Measurements from ENCODE around the gene COMT. TPM values are rescaled to one million over a fixed set of nuclear protein-coding genes. Genes with fewer than 3 reads are reported as not detected.

COMT gene
- polyA plus RNA-seq (2011; rRNA removed) (146 and 332 TPM in 2 replicates), polyA minus RNA-seq (2011; rRNA and poly(A)+ RNA removed) (58.9 and 97.0 TPM in 2 replicates)

DNA sequence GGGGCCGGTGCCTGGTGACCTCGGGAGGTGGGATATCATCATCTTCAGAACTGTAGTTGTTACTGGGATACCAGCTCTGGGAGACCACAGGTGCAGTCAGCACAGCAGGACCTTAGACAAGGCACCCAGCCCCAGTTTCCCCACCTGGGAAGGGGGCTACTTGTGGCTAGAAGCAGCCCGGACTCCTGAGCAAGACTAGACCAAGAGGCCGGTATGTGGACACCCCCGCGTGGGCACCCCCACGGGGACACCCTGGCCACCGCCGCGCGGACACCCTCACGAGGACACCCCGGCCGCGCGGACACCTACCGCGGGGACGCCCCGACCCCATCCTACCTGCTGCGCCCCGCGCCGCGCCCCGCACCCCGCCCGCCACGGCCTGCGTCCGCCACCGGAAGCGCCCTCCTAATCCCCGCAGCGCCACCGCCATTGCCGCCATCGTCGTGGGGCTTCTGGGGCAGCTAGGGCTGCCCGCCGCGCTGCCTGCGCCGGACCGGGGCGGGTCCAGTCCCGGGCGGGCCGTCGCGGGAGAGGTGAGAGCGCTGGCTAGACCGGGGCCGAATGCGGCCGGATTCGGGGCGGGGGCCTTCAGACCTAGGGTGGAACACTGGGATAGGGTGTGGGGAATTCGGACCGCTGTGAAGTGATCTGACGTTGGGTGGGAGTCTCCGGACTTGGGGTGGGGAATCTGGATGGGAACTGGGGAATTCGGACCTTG lies at the start of gene COMT, which contains the start of gene TXNRD2:
Gene COMT, plus strand, starts transcription at position 408 of the 718 bp plus-strand sequence. CDS start 20,755 bp downstream, outside the sequence.
Gene TXNRD2, minus strand, starts transcription at position 454 of the 718 bp plus-strand sequence. Its CDS starts 15 bp downstream, at position 439.
- no peaks in the 10 kb centered on the region for H3K27me3 ChIP-seq (ENCODE audit: control insufficient read depth, insufficient read depth, low read length)
- H3K4me3 ChIP-seq (ENCODE audit: low read depth, low read length) = peak within 1 kb of the TSS; percentile 52
- TF ChIP-seq, protein P1, sequence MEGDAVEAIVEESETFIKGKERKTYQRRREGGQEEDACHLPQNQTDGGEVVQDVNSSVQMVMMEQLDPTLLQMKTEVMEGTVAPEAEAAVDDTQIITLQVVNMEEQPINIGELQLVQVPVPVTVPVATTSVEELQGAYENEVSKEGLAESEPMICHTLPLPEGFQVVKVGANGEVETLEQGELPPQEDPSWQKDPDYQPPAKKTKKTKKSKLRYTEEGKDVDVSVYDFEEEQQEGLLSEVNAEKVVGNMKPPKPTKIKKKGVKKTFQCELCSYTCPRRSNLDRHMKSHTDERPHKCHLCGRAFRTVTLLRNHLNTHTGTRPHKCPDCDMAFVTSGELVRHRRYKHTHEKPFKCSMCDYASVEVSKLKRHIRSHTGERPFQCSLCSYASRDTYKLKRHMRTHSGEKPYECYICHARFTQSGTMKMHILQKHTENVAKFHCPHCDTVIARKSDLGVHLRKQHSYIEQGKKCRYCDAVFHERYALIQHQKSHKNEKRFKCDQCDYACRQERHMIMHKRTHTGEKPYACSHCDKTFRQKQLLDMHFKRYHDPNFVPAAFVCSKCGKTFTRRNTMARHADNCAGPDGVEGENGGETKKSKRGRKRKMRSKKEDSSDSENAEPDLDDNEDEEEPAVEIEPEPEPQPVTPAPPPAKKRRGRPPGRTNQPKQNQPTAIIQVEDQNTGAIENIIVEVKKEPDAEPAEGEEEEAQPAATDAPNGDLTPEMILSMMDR (IDR thresholded peaks at IDR 0.05; ENCODE audit: insufficient read depth, low read depth, low read length) = no peak
- peaks cover under 1% of the 10 kb centered on the region; the same call in 1 of the 2 replicates for H3K36me3 ChIP-seq (ENCODE audit: control insufficient read depth, insufficient read depth, low read length)
- no peak for DNase-seq (ENCODE audit: low read depth)
- ChIA-PET POLR2A (interaction anchor here (0.6 kb wide), 1 partner anchor 21 kb away, joined by 8 read pairs; no protein-coding TSS in a partner anchor), CTCF (interaction anchor here (0.7 to 2.3 kb wide), 4 partner anchors 11 to 210 kb away, joined by 3 to 8 read pairs (median 3); no protein-coding TSS in a partner anchor)

DNA sequence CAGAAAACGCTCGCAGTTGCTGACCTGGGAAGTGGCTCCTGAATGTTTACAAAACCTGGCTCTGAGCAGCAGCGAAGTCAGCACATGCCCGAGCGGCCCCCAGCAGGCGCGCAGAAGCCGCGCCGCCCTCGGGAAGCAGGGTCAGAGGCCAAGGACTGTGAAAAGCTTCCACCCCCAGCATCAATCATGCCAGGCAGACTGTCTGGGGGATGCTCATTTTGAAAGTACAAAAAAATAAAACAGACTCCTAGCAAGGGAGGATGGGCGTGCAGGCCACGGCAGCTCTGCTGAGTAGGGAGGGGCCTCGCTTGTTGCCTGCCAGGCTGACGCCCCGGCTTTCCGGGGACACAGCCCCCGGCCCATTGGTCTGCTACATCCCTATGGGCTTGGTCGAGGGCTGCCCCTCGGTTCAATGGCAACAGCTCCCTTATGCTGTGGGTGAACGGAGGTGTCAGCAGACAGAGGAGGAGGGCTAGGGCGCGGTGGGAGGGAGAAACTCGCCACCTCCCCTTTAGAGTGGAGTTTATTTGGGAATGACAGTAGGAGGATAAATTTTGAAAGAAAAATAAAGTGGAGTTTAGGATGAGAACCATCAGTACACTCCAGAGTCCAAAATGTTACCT lies 49.2 kb upstream of the COMT start:
- Histone ChIP-seq H3K27me3 (ENCODE audit: control insufficient read depth, insufficient read depth, low read length) (no peaks in the 10 kb centered on the region), H3K36me3 (ENCODE audit: control insufficient read depth, insufficient read depth, low read length) (peaks cover 9% of the 10 kb centered on the region), H3K4me3 (ENCODE audit: low read depth, low read length) (no peak overlapping the region)
- DNase-seq (ENCODE audit: low read depth) = no peak
- CTCF ChIA-PET = interaction anchor here (1.1 to 3.1 kb wide), 2 partner anchors 18 to 162 kb away, joined by 4 to 16 read pairs; no protein-coding TSS in a partner anchor
- TF ChIP-seq, protein P1 (IDR thresholded peaks at IDR 0.05; ENCODE audit: insufficient read depth, low read depth, low read length) = no peak
- POLR2A ChIA-PET = no interaction called here

DNA sequence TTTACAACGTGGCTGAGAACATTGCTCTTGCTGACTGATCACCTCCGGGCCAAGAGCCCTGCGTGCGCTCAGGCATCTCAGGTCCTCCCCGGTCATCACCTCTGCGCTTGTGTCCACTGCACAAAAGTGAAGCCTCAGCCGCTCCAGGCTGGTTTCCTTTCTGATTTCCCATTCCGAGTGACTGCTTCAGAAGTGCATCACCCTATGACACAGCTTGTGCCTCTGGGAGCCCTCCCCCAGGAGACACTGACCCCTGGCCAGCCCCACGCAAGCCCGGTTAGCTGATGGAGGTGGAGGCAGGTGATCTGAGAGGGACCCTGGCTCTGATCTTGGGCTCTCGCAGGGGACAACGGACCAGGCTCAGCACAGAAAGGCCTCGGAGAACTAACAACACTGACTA lies 48.6 kb upstream of the COMT start:
- Histone ChIP-seq H3K36me3 (ENCODE audit: control insufficient read depth, insufficient read depth, low read length) (peaks cover 10% of the 10 kb centered on the region), H3K27me3 (ENCODE audit: control insufficient read depth, insufficient read depth, low read length) (no peaks in the 10 kb centered on the region), H3K4me3 (ENCODE audit: low read depth, low read length) (no peak overlapping the region)
- ChIA-PET POLR2A (no interaction called here), CTCF (interaction anchor here (3.1 kb wide), 1 partner anchor 162 kb away, joined by 16 read pairs; no protein-coding TSS in a partner anchor)
- no peak for DNase-seq (ENCODE audit: low read depth)
- TF ChIP-seq, protein P1 (IDR thresholded peaks at IDR 0.05; ENCODE audit: insufficient read depth, low read depth, low read length) = no peak

DNA sequence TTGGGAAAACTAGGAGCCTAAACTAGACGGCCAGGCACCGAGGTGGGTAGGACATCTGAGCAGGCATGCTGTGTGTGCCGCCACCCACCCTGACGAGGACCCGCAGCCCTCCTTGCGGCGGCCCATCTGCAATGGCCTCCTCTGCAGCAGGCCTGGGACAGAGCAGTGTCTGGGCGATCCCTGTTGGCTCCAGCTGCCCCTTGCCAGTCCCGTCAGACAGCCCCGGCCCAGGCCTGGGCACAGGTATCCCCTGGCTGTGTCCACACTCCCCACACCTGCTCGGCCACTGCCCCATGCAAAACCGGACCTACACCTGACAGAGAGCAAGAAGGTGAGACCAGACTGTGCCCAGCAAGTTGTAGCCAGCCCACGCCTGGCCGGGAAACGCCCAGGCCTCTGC lies 48.2 kb upstream of the COMT start:
- peaks cover 11% of the 10 kb centered on the region for H3K36me3 ChIP-seq (ENCODE audit: control insufficient read depth, insufficient read depth, low read length)
- ChIA-PET POLR2A (no interaction called here), CTCF (no interaction called here)
- TF ChIP-seq, protein P1 (IDR thresholded peaks at IDR 0.05; ENCODE audit: insufficient read depth, low read depth, low read length) = no peak
- no peak overlapping the region for H3K4me3 ChIP-seq (ENCODE audit: low read depth, low read length)
- H3K27me3 ChIP-seq (ENCODE audit: control insufficient read depth, insufficient read depth, low read length) = no peaks in the 10 kb centered on the region
- DNase-seq (ENCODE audit: low read depth) = no peak

All from BJ (cell line).